Esophagus muscularis mucosa (tissue), 4 donors: Measurements from ENCODE around the gene PCF11. TPM values are rescaled to one million over a fixed set of nuclear protein-coding genes. Genes with fewer than 3 reads are reported as not detected.

Experiments
- DNase-seq: peaks from one replicate; pipeline ENCODE4 v3.0.0-alpha.2; 2017; ENCODE audit errors: extremely low spot score
- H3K27ac ChIP-seq, 4 donors: fragments of 200-600 bp; sonication (generic); replicated peaks in 1 of 4; 1 replicate in 3 of 4; 2 replicates in 1 of 4; pipeline ENCODE4 v1.5.1; 2016 to 2019; ENCODE audit warnings: mild to moderate bottlenecking in 1 of 4
- H3K27me3 ChIP-seq, 4 donors: fragments of 200-600 bp; sonication (generic); one replicate each; pipeline versions ENCODE4 v1.5.1 to v1.6.0; 2016 to 2019
- H3K36me3 ChIP-seq, 4 donors: fragments of 200-600 bp; sonication (generic); one replicate each; pipeline ENCODE4 v1.5.1; 2016 to 2019
- H3K4me1 ChIP-seq, 4 donors: fragments of 200-600 bp; sonication (generic); one replicate each; pipeline ENCODE4 v1.5.1; 2016 to 2019
- H3K4me3 ChIP-seq, 4 donors: fragments of 200-600 bp; sonication (generic); 1 replicate in 2 of 4; 2 replicates in 2 of 4; pipeline ENCODE4 v1.5.1; 2016 to 2019; ENCODE audit warnings: mild to moderate bottlenecking in 4 of 4, moderate library complexity in 1 of 4
- H3K9me3 ChIP-seq, 4 donors: fragments of 200-600 bp; sonication (generic); 1 replicate in 3 of 4; 2 replicates in 1 of 4; pipeline ENCODE4 v1.5.1; 2016 to 2019
- CTCF ChIP-seq, 3 experiments: fragments of 200-600 bp in 2 of 3; fragments of 450-650 bp in 1 of 3; sonication (generic) in 2 of 3; IDR thresholded peaks; one replicate each; pipeline ENCODE4 v1.5.1; 2017 to 2019; ENCODE audit warnings: antibody characterized with exemption in 3 of 3, mild to moderate bottlenecking in 2 of 3, moderate library complexity in 1 of 3
- EP300 ChIP-seq: sonication (generic); formaldehyde crosslinking; IDR thresholded peaks from one replicate; pipeline ENCODE4 v1.6.1; 2017; ENCODE audit warnings: antibody characterized with exemption
- POLR2A ChIP-seq: fragments of 450-650 bp; IDR thresholded peaks from one replicate; pipeline ENCODE4 v1.6.1; 2017; ENCODE audit warnings: antibody characterized with exemption, moderate library complexity, mild to moderate bottlenecking, low read depth
- POLR2AphosphoS5 ChIP-seq, 2 donors: sonication (generic); formaldehyde crosslinking; IDR thresholded peaks; one replicate each; pipeline ENCODE4 v1.6.1; 2017; ENCODE audit warnings: antibody characterized with exemption in 2 of 2
- WGBS: methylation state at CpG from one replicate; pipeline ENCODE4 v1.1.5; 2018; 5-methylcytosine and 5-hydroxymethylcytosine counted together
- intact Hi-C: fragments of 100-400 bp; cut with DNase I; formaldehyde crosslinking; loops from one replicate; pipeline ENCODE4 v1.15.1; 2023
- small RNA-seq, 3 donors: library from RNA; depleted of rRNA; stranded (forward); fragments of <200 nt; gene quantifications; one replicate each; pipeline ENCODE3, GENCODE V24; 2016
- total RNA-seq, 4 donors: library from RNA; depleted of rRNA; stranded (reverse); fragments of >200 nt; gene quantifications; one replicate each; pipeline versions ENCODE4 v1.1.0 to v1.2.1, GENCODE V29; 2016

The PCF11 gene
- total RNA-seq, 4 donors from 2014 or later: 32.3 to 58.0 (median 41.9) TPM

GRCh38 chr11:83235825-83236224 is 78.9 kb downstream of the PCF11 start:
- no peaks in the 10 kb centered on the region for H3K36me3 ChIP-seq
- 80% methylated on average over 1 of the region's 1 CpG for WGBS
- TF ChIP-seq POLR2A (no peak), CTCF (IDR thresholded peaks at IDR 0.05) (no peak), EP300 (no peak), POLR2AphosphoS5 (IDR thresholded peaks at IDR 0.05) (no peak)
- no peak overlapping the region for H3K4me3 ChIP-seq
- H3K4me1 ChIP-seq: no peaks in the 10 kb centered on the region
- H3K27me3 ChIP-seq: no peaks in the 10 kb centered on the region
- no peaks in the 10 kb centered on the region for H3K9me3 ChIP-seq
- no peak for DNase-seq
- H3K27ac ChIP-seq: no peak overlapping the region
- intact Hi-C loops: no loop called here

Small RNA genes lying within 50 kb of the gene (small RNA-seq; reads per million reads assigned to genes)
- 0 reads per million in 3 donors for gene AP000873.5

Other genes starting within 250 kb of the PCF11 start
- gene RAB30, start 85.2 kb upstream of the PCF11 start, total RNA-seq: 10 to 100 TPM; 11.3 to 19.8 (median 18.2) TPM
- gene ANKRD42, start 36.6 kb downstream of the PCF11 start, total RNA-seq: 10 to 100 TPM; 11.8 to 13.0 (median 12.6) TPM
- 10 to 100 TPM; 22.7 to 56.9 (median 31.7) TPM for gene CCDC90B, start 129.2 kb downstream of the PCF11 start, total RNA-seq